Measurements from ENCODE around the gene ARID5A.

ARID5A gene

GRCh38 chr2:96506907-96507240, 29.7 kb upstream of the ARID5A start:
- DNase-seq (ENCODE audit: low read depth): no peak

- no peak for DNase-seq (ENCODE audit: low read depth)
Measured at GRCh38 chr2:96507957-96508520, 28.5 kb upstream of the ARID5A start.

- no peak for DNase-seq (ENCODE audit: low read depth)
Measured at GRCh38 chr2:96508521-96509113, 27.9 kb upstream of the ARID5A start.

GRCh38 chr2:96509114-96509846, 27.3 kb upstream of the ARID5A start:
- peak; percentile 56 for DNase-seq (ENCODE audit: low read depth)

- DNase-seq (ENCODE audit: low read depth): no peak
Measured at GRCh38 chr2:96509847-96510230, 26.7 kb upstream of the ARID5A start.

GRCh38 chr2:96510931-96511595, 25.5 kb upstream of the ARID5A start:
- no peak for DNase-seq (ENCODE audit: low read depth)

- DNase-seq (ENCODE audit: low read depth): no peak
Measured at GRCh38 chr2:96511851-96512250, 24.7 kb upstream of the ARID5A start.

GRCh38 chr2:96512341-96512740, 24.2 kb upstream of the ARID5A start:
- no peak for DNase-seq (ENCODE audit: low read depth)

- no peak for DNase-seq (ENCODE audit: low read depth)
Measured at GRCh38 chr2:96514521-96514920, 22.0 kb upstream of the ARID5A start.

- no peak for DNase-seq (ENCODE audit: low read depth)
Measured at GRCh38 chr2:96517079-96517478, 19.5 kb upstream of the ARID5A start.

GRCh38 chr2:96520231-96520630, 16.3 kb upstream of the ARID5A start:
- DNase-seq (ENCODE audit: low read depth): no peak

GRCh38 chr2:96520697-96521096, 15.9 kb upstream of the ARID5A start:
- no peak for DNase-seq (ENCODE audit: low read depth)

GRCh38 chr2:96521219-96521618, 15.3 kb upstream of the ARID5A start:
- no peak for DNase-seq (ENCODE audit: low read depth)

GRCh38 chr2:96522304-96523203, 14.0 kb upstream of the ARID5A start:
- DNase-seq (ENCODE audit: low read depth): no peak

- no peak for DNase-seq (ENCODE audit: low read depth)
Measured at GRCh38 chr2:96523659-96524481, 12.7 kb upstream of the ARID5A start.

- DNase-seq (ENCODE audit: low read depth): no peak
Measured at GRCh38 chr2:96524482-96525210, 11.9 kb upstream of the ARID5A start.

- DNase-seq (ENCODE audit: low read depth): no peak
Measured at GRCh38 chr2:96525211-96525507, 11.4 kb upstream of the ARID5A start.

GRCh38 chr2:96526101-96526591, 10.4 kb upstream of the ARID5A start:
- no peak for DNase-seq (ENCODE audit: low read depth)

- DNase-seq (ENCODE audit: low read depth): no peak
Measured at GRCh38 chr2:96526615-96527285, 9.8 kb upstream of the ARID5A start.

Measured in HS-27A (cell line).